ENCODE measurements around the gene C19orf53. TPM values are rescaled to one million over a fixed set of nuclear protein-coding genes. Genes with fewer than 3 reads are reported as not detected.

C19orf53 gene
- total and polyA plus RNA-seq, 2 of the 13 experiments (the other 11 are each of a cell fraction or from before 2014, with no cell fraction given) = 129 to 130 TPM

DNA sequence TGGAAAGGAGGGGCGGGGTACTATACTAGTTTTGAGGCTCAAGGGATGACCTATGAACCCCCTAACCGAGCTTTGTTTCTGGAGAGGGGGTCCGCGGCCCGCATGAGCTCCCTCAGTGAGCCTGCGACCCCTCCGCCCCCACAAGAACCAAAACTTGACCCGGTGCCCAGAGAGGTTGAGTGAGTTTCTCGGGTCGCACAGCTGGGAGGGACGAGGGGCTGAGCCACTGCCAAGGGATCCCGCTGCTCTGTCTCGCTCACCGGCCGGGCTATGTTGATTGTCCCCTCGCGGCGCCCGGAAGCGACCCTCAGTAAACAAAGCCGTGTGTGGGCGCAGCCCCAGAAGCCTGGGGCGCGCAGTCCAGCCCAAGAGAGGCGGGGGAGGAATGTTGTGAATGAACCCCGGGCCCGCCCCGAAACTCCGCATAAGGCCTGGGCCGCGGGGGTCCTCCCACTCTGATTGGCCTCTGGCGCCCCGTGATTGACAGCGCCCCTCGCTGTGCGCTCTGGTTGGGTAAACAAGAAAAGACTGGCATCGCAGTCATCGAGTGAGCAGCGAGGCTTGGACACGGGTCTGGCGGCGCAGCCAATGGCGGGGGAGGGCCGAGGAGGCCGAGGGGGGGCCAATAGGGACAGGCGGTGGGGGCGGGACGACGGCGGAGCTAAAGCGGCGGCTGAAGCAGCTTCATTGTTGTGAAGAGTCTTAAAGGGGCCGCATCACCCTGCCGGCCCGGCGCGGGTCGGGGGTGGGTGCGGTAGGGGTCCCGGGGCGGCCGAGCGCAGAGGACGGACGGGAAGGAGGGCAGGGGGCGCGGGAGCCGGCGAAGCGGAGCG is 20.7 kb downstream of the C19orf53 start, which contains the start of gene ZSWIM4 (continued):
- TF ChIP-seq ZNF282 (IDR thresholded peaks at IDR 0.05; ENCODE audit: partially characterized antibody) (no peak), NONO (IDR thresholded peaks at IDR 0.05) (no peak), NONO (CRISPR knock-in tag; conservative IDR thresholded peaks at IDR 0.05) (no peak), HNF4G (IDR thresholded peaks at IDR 0.05; ENCODE audit: borderline replicate concordance, low read depth, low read length) (no peak), HNF4G (CRISPR knock-in tag; IDR thresholded peaks at IDR 0.05; ENCODE audit: borderline replicate concordance, low read depth) (no peak), FOXO1 (CRISPR knock-in tag; IDR thresholded peaks at IDR 0.05) (peak; percentile 53; the same call in 1 of the 2 replicates), NFYC (CRISPR knock-in tag; IDR thresholded peaks at IDR 0.05) (peak; percentile 95), SAFB2 (CRISPR knock-in tag; IDR thresholded peaks at IDR 0.05; ENCODE audit: borderline replicate concordance, low read depth) (no peak), CREB1 (IDR thresholded peaks at IDR 0.05) (peak; percentile 77), CREB1 (CRISPR knock-in tag; IDR thresholded peaks at IDR 0.05) (peak; percentile 74), PHF5A (CRISPR knock-in tag; IDR thresholded peaks at IDR 0.05; ENCODE audit: low read depth, unreplicated experiment) (no peak), SRSF4 (IDR thresholded peaks at IDR 0.05; ENCODE audit: low read depth, low read length, poor library complexity, severe bottlenecking) (no peak), MTF2 (CRISPR knock-in tag; IDR thresholded peaks at IDR 0.05; ENCODE audit: borderline replicate concordance) (no peak)
- TF ChIP-seq, protein P1, sequence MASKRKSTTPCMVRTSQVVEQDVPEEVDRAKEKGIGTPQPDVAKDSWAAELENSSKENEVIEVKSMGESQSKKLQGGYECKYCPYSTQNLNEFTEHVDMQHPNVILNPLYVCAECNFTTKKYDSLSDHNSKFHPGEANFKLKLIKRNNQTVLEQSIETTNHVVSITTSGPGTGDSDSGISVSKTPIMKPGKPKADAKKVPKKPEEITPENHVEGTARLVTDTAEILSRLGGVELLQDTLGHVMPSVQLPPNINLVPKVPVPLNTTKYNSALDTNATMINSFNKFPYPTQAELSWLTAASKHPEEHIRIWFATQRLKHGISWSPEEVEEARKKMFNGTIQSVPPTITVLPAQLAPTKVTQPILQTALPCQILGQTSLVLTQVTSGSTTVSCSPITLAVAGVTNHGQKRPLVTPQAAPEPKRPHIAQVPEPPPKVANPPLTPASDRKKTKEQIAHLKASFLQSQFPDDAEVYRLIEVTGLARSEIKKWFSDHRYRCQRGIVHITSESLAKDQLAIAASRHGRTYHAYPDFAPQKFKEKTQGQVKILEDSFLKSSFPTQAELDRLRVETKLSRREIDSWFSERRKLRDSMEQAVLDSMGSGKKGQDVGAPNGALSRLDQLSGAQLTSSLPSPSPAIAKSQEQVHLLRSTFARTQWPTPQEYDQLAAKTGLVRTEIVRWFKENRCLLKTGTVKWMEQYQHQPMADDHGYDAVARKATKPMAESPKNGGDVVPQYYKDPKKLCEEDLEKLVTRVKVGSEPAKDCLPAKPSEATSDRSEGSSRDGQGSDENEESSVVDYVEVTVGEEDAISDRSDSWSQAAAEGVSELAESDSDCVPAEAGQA (IDR thresholded peaks at IDR 0.05; ENCODE audit: low read depth) = no peak
- TF ChIP-seq, protein P1 (CRISPR knock-in tag; IDR thresholded peaks at IDR 0.05; ENCODE audit: borderline replicate concordance) = no peak
- TF ChIP-seq, protein P2, sequence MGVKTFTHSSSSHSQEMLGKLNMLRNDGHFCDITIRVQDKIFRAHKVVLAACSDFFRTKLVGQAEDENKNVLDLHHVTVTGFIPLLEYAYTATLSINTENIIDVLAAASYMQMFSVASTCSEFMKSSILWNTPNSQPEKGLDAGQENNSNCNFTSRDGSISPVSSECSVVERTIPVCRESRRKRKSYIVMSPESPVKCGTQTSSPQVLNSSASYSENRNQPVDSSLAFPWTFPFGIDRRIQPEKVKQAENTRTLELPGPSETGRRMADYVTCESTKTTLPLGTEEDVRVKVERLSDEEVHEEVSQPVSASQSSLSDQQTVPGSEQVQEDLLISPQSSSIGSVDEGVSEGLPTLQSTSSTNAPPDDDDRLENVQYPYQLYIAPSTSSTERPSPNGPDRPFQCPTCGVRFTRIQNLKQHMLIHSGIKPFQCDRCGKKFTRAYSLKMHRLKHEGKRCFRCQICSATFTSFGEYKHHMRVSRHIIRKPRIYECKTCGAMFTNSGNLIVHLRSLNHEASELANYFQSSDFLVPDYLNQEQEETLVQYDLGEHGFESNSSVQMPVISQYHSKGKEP (CRISPR knock-in tag; IDR thresholded peaks at IDR 0.05) = no peak
- TF ChIP-seq, protein P3, sequence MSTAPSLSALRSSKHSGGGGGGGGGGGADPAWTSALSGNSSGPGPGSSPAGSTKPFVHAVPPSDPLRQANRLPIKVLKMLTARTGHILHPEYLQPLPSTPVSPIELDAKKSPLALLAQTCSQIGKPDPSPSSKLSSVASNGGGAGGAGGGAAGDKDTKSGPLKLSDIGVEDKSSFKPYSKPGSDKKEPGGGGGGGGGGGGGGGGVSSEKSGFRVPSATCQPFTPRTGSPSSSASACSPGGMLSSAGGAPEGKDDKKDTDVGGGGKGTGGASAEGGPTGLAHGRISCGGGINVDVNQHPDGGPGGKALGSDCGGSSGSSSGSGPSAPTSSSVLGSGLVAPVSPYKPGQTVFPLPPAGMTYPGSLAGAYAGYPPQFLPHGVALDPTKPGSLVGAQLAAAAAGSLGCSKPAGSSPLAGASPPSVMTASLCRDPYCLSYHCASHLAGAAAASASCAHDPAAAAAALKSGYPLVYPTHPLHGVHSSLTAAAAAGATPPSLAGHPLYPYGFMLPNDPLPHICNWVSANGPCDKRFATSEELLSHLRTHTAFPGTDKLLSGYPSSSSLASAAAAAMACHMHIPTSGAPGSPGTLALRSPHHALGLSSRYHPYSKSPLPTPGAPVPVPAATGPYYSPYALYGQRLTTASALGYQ (CRISPR knock-in tag; IDR thresholded peaks at IDR 0.05) = no peak
- TF ChIP-seq, protein P4, sequence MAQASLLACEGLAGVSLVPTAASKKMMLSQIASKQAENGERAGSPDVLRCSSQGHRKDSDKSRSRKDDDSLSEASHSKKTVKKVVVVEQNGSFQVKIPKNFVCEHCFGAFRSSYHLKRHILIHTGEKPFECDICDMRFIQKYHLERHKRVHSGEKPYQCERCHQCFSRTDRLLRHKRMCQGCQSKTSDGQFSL (CRISPR knock-in tag; IDR thresholded peaks at IDR 0.05) = no peak
- TF ChIP-seq, protein P5, sequence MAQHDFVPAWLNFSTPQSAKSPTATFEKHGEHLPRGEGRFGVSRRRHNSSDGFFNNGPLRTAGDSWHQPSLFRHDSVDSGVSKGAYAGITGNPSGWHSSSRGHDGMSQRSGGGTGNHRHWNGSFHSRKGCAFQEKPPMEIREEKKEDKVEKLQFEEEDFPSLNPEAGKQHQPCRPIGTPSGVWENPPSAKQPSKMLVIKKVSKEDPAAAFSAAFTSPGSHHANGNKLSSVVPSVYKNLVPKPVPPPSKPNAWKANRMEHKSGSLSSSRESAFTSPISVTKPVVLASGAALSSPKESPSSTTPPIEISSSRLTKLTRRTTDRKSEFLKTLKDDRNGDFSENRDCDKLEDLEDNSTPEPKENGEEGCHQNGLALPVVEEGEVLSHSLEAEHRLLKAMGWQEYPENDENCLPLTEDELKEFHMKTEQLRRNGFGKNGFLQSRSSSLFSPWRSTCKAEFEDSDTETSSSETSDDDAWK (CRISPR knock-in tag; IDR thresholded peaks at IDR 0.05) = no peak

Data from HepG2 (cell line).